Activated CD4-positive, alpha-beta T cell treated with anti-CD3 and anti-CD28 coated beads, Interleukin-2, amount 10 ng/mL, durations not matched to agents 24 days and 14 days (primary cell): Measurements from ENCODE around the gene BLOC1S6. TPM values are rescaled to one million over a fixed set of nuclear protein-coding genes. Genes with fewer than 3 reads are reported as not detected.

Experiments
- DNase-seq: peaks from one replicate; pipeline ENCODE4 v3.0.0; 2022
- H3K27ac Mint-ChIP-seq: one replicate; pipeline ENCODE4 v1.8.0; 2022; ENCODE audit warnings: mild to moderate bottlenecking, mixed read lengths
- H3K27me3 Mint-ChIP-seq: one replicate; pipeline ENCODE4 v1.8.0; 2022; ENCODE audit warnings: mixed read lengths
- H3K36me3 Mint-ChIP-seq: one replicate; pipeline ENCODE4 v1.8.0; 2022; ENCODE audit warnings: low read depth, mild to moderate bottlenecking, mixed read lengths
- H3K4me1 Mint-ChIP-seq: one replicate; pipeline ENCODE4 v1.8.0; 2021; ENCODE audit warnings: mixed read lengths
- H3K4me3 Mint-ChIP-seq: one replicate; pipeline ENCODE4 v1.8.0; 2022; ENCODE audit warnings: mild to moderate bottlenecking, moderate library complexity, mixed read lengths
- H3K9me3 Mint-ChIP-seq: one replicate; pipeline ENCODE4 v1.8.0; 2021; ENCODE audit warnings: mixed read lengths
- intact Hi-C: fragments of 100-400 bp; cut with micrococcal nuclease; formaldehyde crosslinking; loops from one replicate; pipeline ENCODE4 v1.15.1; 2023
- total RNA-seq: library from RNA; stranded (reverse); gene quantifications from 2 replicates; pipeline ENCODE4 v1.2.3, GENCODE V29; 2022

BLOC1S6 gene
- total RNA-seq, 1 donor from 2014 or later: 44.8 TPM

DNA sequence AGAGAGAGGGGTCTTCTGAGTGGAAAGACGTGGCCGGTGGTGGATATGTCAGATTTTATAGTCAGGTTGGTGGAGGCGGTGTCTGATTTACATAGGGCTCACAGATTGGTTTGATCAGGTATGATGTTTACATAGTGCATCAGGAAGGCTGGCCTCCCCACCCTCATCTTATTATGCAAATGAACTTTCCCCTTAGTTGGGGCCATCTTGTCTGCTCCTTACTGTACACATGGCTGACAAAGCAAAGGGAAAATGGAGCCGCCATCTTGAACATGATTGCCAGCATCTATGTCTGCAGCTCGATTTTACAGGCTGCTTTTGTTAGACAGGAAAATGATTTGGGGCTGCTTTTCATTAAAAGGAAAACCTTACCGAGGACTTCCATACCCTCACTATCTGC lies 67.6 kb downstream of the BLOC1S6 start:
- DNase-seq: no peak
- Mint-ChIP-seq H3K27ac (no peak overlapping the region), H3K4me3 (no peak overlapping the region), H3K4me1 (peaks cover 30% of the 10 kb centered on the region), H3K36me3 (peaks cover 26% of the 10 kb centered on the region), H3K9me3 (peaks cover 4% of the 10 kb centered on the region), H3K27me3 (no peaks in the 10 kb centered on the region)
- intact Hi-C loops: no loop called here

DNA sequence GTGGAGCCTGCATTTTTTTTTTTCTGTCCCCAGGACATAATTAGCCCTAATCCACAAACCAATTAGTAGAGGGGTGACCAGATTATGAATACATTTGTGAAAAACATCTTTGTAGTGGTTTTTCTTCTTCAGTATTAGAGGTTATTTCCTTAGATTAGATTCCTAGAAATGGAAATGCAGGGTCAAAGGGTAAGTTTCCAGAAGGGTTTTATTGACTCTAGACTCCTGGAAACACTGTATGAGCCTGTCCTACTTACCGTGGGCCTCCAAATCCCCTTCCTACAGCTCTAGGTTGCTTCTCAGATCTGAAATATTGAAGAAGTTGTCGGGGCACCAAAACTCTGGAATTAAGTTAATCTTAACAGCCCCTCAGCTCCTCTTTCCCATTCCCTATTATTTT lies 70.1 kb downstream of the BLOC1S6 start:
- peak overlapping the region; percentile 41 for H3K27ac Mint-ChIP-seq
- peaks cover 4% of the 10 kb centered on the region for H3K9me3 Mint-ChIP-seq
- intact Hi-C loops: no loop called here
- peaks cover 38% of the 10 kb centered on the region for H3K36me3 Mint-ChIP-seq
- no peak for DNase-seq
- H3K27me3 Mint-ChIP-seq: no peaks in the 10 kb centered on the region
- H3K4me1 Mint-ChIP-seq: peaks cover 34% of the 10 kb centered on the region
- H3K4me3 Mint-ChIP-seq: no peak overlapping the region

DNA sequence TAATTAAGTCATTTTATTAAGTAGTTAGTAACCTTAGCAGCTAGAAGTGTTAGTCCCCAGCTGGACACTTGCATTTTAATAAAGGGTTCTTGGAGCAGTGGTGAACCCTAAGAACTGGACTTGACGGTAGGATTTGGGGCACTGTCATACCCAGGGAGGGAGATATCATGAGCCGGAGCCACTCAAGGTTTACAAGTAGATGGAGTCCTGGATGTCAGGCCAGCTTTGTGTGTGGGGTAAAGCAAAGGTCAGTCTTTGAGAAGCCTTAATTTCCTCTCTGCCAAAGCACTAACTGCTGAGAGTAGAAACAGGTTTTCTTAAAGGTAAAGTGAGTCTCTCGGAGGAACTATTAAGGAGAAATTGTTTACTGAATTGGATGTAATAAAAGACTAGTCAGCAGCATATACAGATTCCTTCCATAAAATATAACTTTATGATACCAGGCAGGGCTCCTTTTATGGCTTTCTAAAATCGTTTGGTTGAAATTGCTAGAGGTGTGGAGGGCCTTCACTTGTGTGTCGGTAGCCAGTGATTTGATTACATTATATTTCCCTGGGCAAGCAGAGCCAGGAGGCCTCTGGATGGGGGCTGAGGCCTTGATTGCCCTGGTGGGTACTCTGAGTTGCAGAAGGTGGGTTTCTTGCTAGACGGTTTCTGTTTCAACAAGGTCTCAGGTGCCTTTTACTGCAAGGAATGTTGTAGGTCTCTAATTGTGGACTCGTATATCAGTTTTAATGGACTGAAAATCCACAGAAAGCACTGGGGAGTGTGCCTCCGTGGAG lies 70.8 kb downstream of the BLOC1S6 start:
- peaks cover 33% of the 10 kb centered on the region for H3K4me1 Mint-ChIP-seq
- intact Hi-C loops: no loop called here

More for the DNA sequence above, 70.8 kb downstream of the BLOC1S6 start:
- Mint-ChIP-seq H3K27ac (peak overlapping the region; percentile 32), H3K36me3 (peaks cover 45% of the 10 kb centered on the region), H3K27me3 (no peaks in the 10 kb centered on the region), H3K4me3 (no peak overlapping the region), H3K9me3 (peaks cover 4% of the 10 kb centered on the region)
- no peak for DNase-seq

Other genes starting within 250 kb of the BLOC1S6 start
- 0.65 and 1.0 TPM in 2 replicates for gene GATM, start 208.8 kb upstream of the BLOC1S6 start, total RNA-seq
- 0.90 and 1.2 TPM in 2 replicates for gene SLC30A4, start 64.6 kb upstream of the BLOC1S6 start, total RNA-seq
- 103 and 108 TPM in 2 replicates for gene SQOR, start 47.6 kb downstream of the BLOC1S6 start, total RNA-seq